H1 (cell line): ENCODE results near the gene BRD1. TPM values are rescaled to one million over a fixed set of nuclear protein-coding genes. Genes with fewer than 3 reads are reported as not detected.

Source experiments
- CTCF ChIA-PET: fragments of 300-600 bp; sonication (Branson Sonifier 250); formaldehyde crosslinking; loops from one replicate; lab custom pipeline; 2021; ENCODE audit not compliant: partially characterized antibody; lab: Charles Lee
- POLR2A ChIA-PET: fragments of 300-600 bp; sonication (Branson Sonifier 250); formaldehyde crosslinking; loops from one replicate; lab custom pipeline; 2021; ENCODE audit warnings: inconsistent platforms; ENCODE audit not compliant: partially characterized antibody; lab: Charles Lee
- DNase-seq, 2 experiments: peaks; one replicate each; pipeline versions ENCODE4 v3.0.0 to v3.0.0-alpha.2; 2010 to 2022; ENCODE audit warnings: low spot score in 2 of 2, low read depth in 1 of 2, mixed read lengths in 1 of 2
- FAIRE-seq: peaks from 2 replicates; lab custom pipeline; 2011; peaks lifted over from hg19 to GRCh38; lab: Jason Lieb, UNC
- H2AFZ ChIP-seq: 2 replicates; pipeline ENCODE4 v1.8.1; 2012; ENCODE audit warnings: low read length, inconsistent platforms
- H2AK5ac ChIP-seq: 2 replicates; pipeline ENCODE4 v1.6.1; 2013; ENCODE audit warnings: low read depth, low read length
- H2BK120ac ChIP-seq: replicated peaks from 2 replicates; pipeline ENCODE3; 2013; ENCODE audit warnings: low read depth, low read length, inconsistent platforms
- H2BK12ac ChIP-seq: 2 replicates; pipeline ENCODE4 v1.6.1; 2013; ENCODE audit warnings: low read depth, low read length
- H2BK15ac ChIP-seq: 2 replicates; pipeline ENCODE4 v1.6.1; 2013; ENCODE audit warnings: low read length
- H2BK20ac ChIP-seq: 2 replicates; pipeline ENCODE4 v1.6.1; 2013; ENCODE audit warnings: low read length
- H2BK5ac ChIP-seq: 2 replicates; pipeline ENCODE4 v1.6.1; 2013; ENCODE audit warnings: low read depth, low read length
- H3K14ac ChIP-seq: 2 replicates; pipeline ENCODE4 v1.6.1; 2013; ENCODE audit warnings: inconsistent platforms; ENCODE audit not compliant: insufficient read length
- H3K18ac ChIP-seq: 2 replicates; pipeline ENCODE4 v1.6.1; 2013; ENCODE audit warnings: low read length; ENCODE audit errors: extremely low read depth
- H3K23ac ChIP-seq: 2 replicates; pipeline ENCODE4 v1.6.1; 2013; ENCODE audit warnings: inconsistent platforms; ENCODE audit not compliant: insufficient read length
- H3K23me2 ChIP-seq: 2 replicates; pipeline ENCODE4 v1.6.1; 2013; ENCODE audit warnings: low read depth, low read length
- H3K27ac ChIP-seq: 2 replicates; pipeline ENCODE4 v1.6.1; 2011; ENCODE audit warnings: low read depth, low read length, inconsistent platforms
- H3K27me3 ChIP-seq, 4 experiments: replicated peaks in 1 of 4; 1 replicate in 1 of 4; 2 replicates in 3 of 4; pipeline versions ENCODE4 v1.6.1 to v1.8.1; 2011 to 2013; ENCODE audit warnings: low read length in 3 of 4, mild to moderate bottlenecking in 3 of 4, inconsistent platforms in 2 of 4, mixed read lengths in 2 of 4, moderate library complexity in 1 of 4; ENCODE audit not compliant: control insufficient read depth in 3 of 4, insufficient read depth in 3 of 4; ENCODE audit errors: extremely low read depth in 1 of 4
- H3K36me3 ChIP-seq, 4 experiments: 2 replicates each; pipeline versions ENCODE4 v1.6.1 to v1.8.1; 2011 to 2013; ENCODE audit warnings: mild to moderate bottlenecking in 4 of 4, low read length in 3 of 4, moderate library complexity in 2 of 4, control low read depth in 1 of 4, inconsistent platforms in 1 of 4; ENCODE audit not compliant: insufficient read depth in 4 of 4, control insufficient read depth in 2 of 4
- H3K4ac ChIP-seq: replicated peaks from 2 replicates; pipeline ENCODE3; 2013; ENCODE audit warnings: low read length, low read depth, mixed read lengths, inconsistent platforms; ENCODE audit not compliant: insufficient read length
- H3K4me1 ChIP-seq, 4 experiments: replicated peaks in 1 of 4; 1 replicate in 1 of 4; 2 replicates in 3 of 4; pipeline versions ENCODE4 v1.6.1 to v1.8.1; 2011 to 2013; ENCODE audit warnings: low read length in 3 of 4, inconsistent platforms in 2 of 4, mixed read lengths in 1 of 4; ENCODE audit not compliant: insufficient read depth in 4 of 4, control insufficient read depth in 3 of 4
- H3K4me2 ChIP-seq, 2 experiments: 2 replicates each; pipeline versions ENCODE4 v1.6.1 to v1.8.1; 2011 to 2013; ENCODE audit warnings: low read depth in 2 of 2, low read length in 2 of 2, control low read depth in 1 of 2, inconsistent platforms in 1 of 2, mild to moderate bottlenecking in 1 of 2; ENCODE audit not compliant: insufficient read depth in 1 of 2
- H3K4me3 ChIP-seq, 4 experiments: fragments of 200-600, 300-600 bp in 1 of 4; sonication (generic), shearing (Covaris generic), sonication (Bioruptor Twin) in 1 of 4; 2 replicates each; pipeline versions ENCODE4 v1.5.1 to v1.8.1; 2011 to 2016; ENCODE audit warnings: low read length in 4 of 4, low read depth in 3 of 4, control low read depth in 2 of 4, inconsistent platforms in 2 of 4, mild to moderate bottlenecking in 2 of 4, mixed read lengths in 1 of 4, moderate library complexity in 1 of 4; ENCODE audit not compliant: insufficient read depth in 2 of 4; ENCODE audit errors: extremely low read depth in 1 of 4
- H3K56ac ChIP-seq: replicated peaks from 2 replicates; pipeline ENCODE3; 2013; ENCODE audit warnings: low read depth, mild to moderate bottlenecking, mixed read lengths, low read length, inconsistent platforms; ENCODE audit not compliant: insufficient read length
- H3K79me1 ChIP-seq: 2 replicates; pipeline ENCODE4 v1.6.1; 2013; ENCODE audit warnings: low read depth, low read length, control low read depth
- H3K79me2 ChIP-seq, 2 experiments: 2 replicates each; pipeline versions ENCODE4 v1.6.1 to v1.8.1; 2012 to 2013; ENCODE audit warnings: low read length in 2 of 2, mild to moderate bottlenecking in 2 of 2, inconsistent platforms in 1 of 2; ENCODE audit not compliant: insufficient read depth in 2 of 2, control insufficient read depth in 1 of 2
- H3K9ac ChIP-seq, 4 experiments: replicated peaks in 1 of 4; 1 replicate in 1 of 4; 2 replicates in 3 of 4; pipeline versions ENCODE4 v1.6.1 to v1.8.1; 2011 to 2013; ENCODE audit warnings: low read depth in 3 of 4, low read length in 3 of 4, control low read depth in 2 of 4, mild to moderate bottlenecking in 2 of 4, moderate library complexity in 2 of 4, inconsistent platforms in 1 of 4; ENCODE audit errors: extremely low read depth in 1 of 4
- H3K9me3 ChIP-seq, 2 experiments: 2 replicates each; pipeline versions ENCODE4 v1.6.1 to v1.8.1; 2012 to 2013; ENCODE audit warnings: mild to moderate bottlenecking in 2 of 2, moderate library complexity in 2 of 2, control low read depth in 1 of 2, inconsistent platforms in 1 of 2, low read depth in 1 of 2, low read length in 1 of 2, mixed read lengths in 1 of 2; ENCODE audit not compliant: insufficient read depth in 2 of 2
- H4K20me1 ChIP-seq, 2 experiments: replicated peaks in 1 of 2; 2 replicates each; pipeline versions ENCODE3 to v1.8.1; 2011 to 2013; ENCODE audit warnings: inconsistent platforms in 2 of 2, low read length in 2 of 2, mild to moderate bottlenecking in 1 of 2; ENCODE audit not compliant: insufficient read depth in 2 of 2, control insufficient read depth in 1 of 2
- H4K5ac ChIP-seq: 2 replicates; pipeline ENCODE4 v1.6.1; 2013; ENCODE audit warnings: low read length, low read depth, mixed read lengths, inconsistent platforms; ENCODE audit not compliant: insufficient read length
- H4K8ac ChIP-seq: 2 replicates; pipeline ENCODE4 v1.8.0; 2013; ENCODE audit warnings: mild to moderate bottlenecking, moderate library complexity, low read length, inconsistent platforms; ENCODE audit not compliant: insufficient read depth; ENCODE audit errors: extremely low read depth
- H4K91ac ChIP-seq: replicated peaks from 2 replicates; pipeline ENCODE3; 2013; ENCODE audit warnings: low read length, mixed read lengths, inconsistent platforms; ENCODE audit not compliant: insufficient read length
- EGR1 ChIP-seq: IDR thresholded peaks from 2 replicates; pipeline ENCODE4 v1.6.1; 2011; ENCODE audit warnings: low read depth, low read length, borderline replicate concordance
- GTF2F1 ChIP-seq: IDR thresholded peaks from 2 replicates; pipeline ENCODE4 v1.6.1; 2012; ENCODE audit warnings: low read depth, low read length, improper control_type of control experiment, borderline replicate concordance
- KDM1A ChIP-seq: fragments of 200-600, 300-600 bp; sonication (generic); IDR thresholded peaks from 2 replicates; pipeline ENCODE4 v1.7.1; 2016; ENCODE audit warnings: mild to moderate bottlenecking, low read length, borderline replicate concordance
- NRF1 ChIP-seq: IDR thresholded peaks from 2 replicates; pipeline ENCODE4 v1.6.1; 2011; ENCODE audit warnings: mild to moderate bottlenecking, low read depth, low read length, improper control_type of control experiment
- SRF ChIP-seq: IDR thresholded peaks from 2 replicates; pipeline ENCODE4 v1.6.1; 2011; ENCODE audit warnings: mild to moderate bottlenecking, low read depth, low read length, moderate library complexity
- TAF7 ChIP-seq: optimal IDR thresholded peaks from 2 replicates; pipeline ENCODE3; 2011; ENCODE audit warnings: low read depth, mild to moderate bottlenecking, inconsistent platforms, low read length, moderate library complexity, borderline replicate concordance
- TBP ChIP-seq: IDR thresholded peaks from 2 replicates; pipeline ENCODE4 v1.6.1; 2011; ENCODE audit warnings: low read depth, low read length, improper control_type of control experiment
- TEAD4 ChIP-seq: IDR thresholded peaks from 2 replicates; pipeline ENCODE4 v1.6.1; 2012; ENCODE audit warnings: low read depth, low read length, inconsistent platforms, mixed read lengths
- YY1 ChIP-seq: IDR thresholded peaks from 2 replicates; pipeline ENCODE4 v1.6.1; 2011; ENCODE audit warnings: low read depth, mild to moderate bottlenecking, low read length
- WGBS, 2 experiments: shearing (Covaris generic) in 1 of 2; methylation state at CpG; one replicate each; pipeline versions ENCODE4 v1.1.6 to v1.1.7; 2013 to 2015; ENCODE audit warnings: low lambda C conversion rate in 2 of 2, mixed read lengths in 2 of 2, inconsistent platforms in 1 of 2, low coverage in 1 of 2, missing lambda C conversion rate in 1 of 2; ENCODE audit not compliant: insufficient replicate concordance in 2 of 2, insufficient coverage in 1 of 2, insufficient read length in 1 of 2; ENCODE audit errors: extremely low coverage in 1 of 2, missing lambda C conversion rate in 1 of 2; 5-methylcytosine and 5-hydroxymethylcytosine counted together
- polyA plus RNA-seq, 7 experiments: library from polyadenylated mRNA; depleted of rRNA in 3 of 7; stranded (reverse) in 5 of 7; unstranded in 2 of 7; fragments of >200 nt in 5 of 7; fragments of 200-250 nt in 2 of 7; gene quantifications; 1 replicate in 5 of 7; 2 replicates in 1 of 7; 4 replicates in 1 of 7; pipeline versions ENCODE4 v1.2.1 to v1.2.3, GENCODE V29; 2011 to 2013; ENCODE audit warnings: missing spikeins in 2 of 7, mixed read lengths in 2 of 7
- total RNA-seq: library from RNA; stranded (reverse); fragmentation: NEBNext Ultra II Directional; extraction: Animal tissue kit (Norgen Biotek cat#: 25700); gene quantifications from 2 replicates; pipeline ENCODE4 v1.2.1, GENCODE V29; 2021

BRD1 gene
- total and polyA plus RNA-seq, 2 of the 8 experiments (the other 6 are each of a cell fraction or from before 2014, with no cell fraction given) = 6.8 to 34.0 TPM

DNA sequence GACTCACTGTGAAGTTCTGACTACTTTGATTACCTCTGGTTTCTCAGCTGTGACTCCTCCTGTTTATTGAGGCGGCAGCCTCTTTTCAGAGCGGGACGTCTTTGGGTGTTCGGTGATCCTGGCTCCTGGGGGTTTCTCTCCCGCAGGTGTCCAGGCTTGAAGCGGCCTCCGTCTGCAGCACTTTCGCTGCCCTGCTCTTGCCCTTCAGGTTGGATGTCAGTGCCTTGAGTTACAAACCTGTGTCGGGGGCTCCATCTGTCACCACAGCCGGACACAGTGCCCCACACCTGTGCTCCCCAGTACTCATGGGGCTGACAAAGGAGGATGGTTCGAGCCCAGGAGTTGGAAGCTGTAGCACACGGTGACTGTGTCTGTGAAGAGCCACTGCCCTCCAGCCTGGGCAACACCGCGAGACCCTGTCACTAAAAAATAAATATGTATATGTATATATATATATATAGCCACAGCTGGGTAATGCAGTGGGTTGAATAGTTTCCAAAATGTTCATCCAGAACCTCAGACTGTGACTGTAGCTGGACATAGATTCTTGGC is 104.1 kb downstream of the BRD1 start:
- DNase-seq (no peak), FAIRE-seq (no peak)
- Histone ChIP-seq H2AK5ac (no peak overlapping the region), H2BK20ac (no peak overlapping the region), H3K27me3 (peaks cover 3 to 20% (median 14%) of the 10 kb centered on the region in 4 experiments; a peak in 5 of 7 replicates), H3K18ac (no peak overlapping the region), H3K4me1 (no peaks in the 10 kb centered on the region; a peak in 1 of 7 replicates), H4K5ac (no peak overlapping the region), H3K79me1 (no peaks in the 10 kb centered on the region), H3K23ac (no peak overlapping the region), H2BK120ac (no peak overlapping the region), H2BK12ac (no peak overlapping the region), H4K91ac (no peak overlapping the region), H3K56ac (no peak overlapping the region), H3K23me2 (no peaks in the 10 kb centered on the region), H3K14ac (no peak overlapping the region), H3K27ac (no peak overlapping the region), H3K4me2 (no peak overlapping the region), H3K36me3 (no peaks in the 10 kb centered on the region), H3K9me3 (no peaks in the 10 kb centered on the region), H3K4ac (no peak overlapping the region), H2AFZ (no peak overlapping the region), H4K8ac (no peak overlapping the region)
- POLR2A ChIA-PET = interaction anchor here (1.1 kb wide), 1 partner anchor 10 kb away, joined by 3 read pairs; no protein-coding TSS in a partner anchor
- CTCF ChIA-PET = interaction anchor here (0.8 to 1.6 kb wide), 8 partner anchors 11 to 677 kb away, joined by 3 to 5 read pairs (median 3); no protein-coding TSS in a partner anchor
- TF ChIP-seq KDM1A (no peak), SRF (no peak), GTF2F1 (no peak), TBP (no peak), NRF1 (no peak), EGR1 (no peak), YY1 (no peak), TAF7 (no peak), TEAD4 (no peak)
- TF ChIP-seq, all 59 proteins: peak for 0
- H4K20me1 ChIP-seq = no peaks in the 10 kb centered on the region
- H2BK5ac ChIP-seq = no peak overlapping the region
- no peak overlapping the region for H2BK15ac ChIP-seq
- no peaks in the 10 kb centered on the region for H3K79me2 ChIP-seq
- H3K4me3 ChIP-seq = no peak overlapping the region
- no peak overlapping the region for H3K9ac ChIP-seq
- 92% methylated on average over 14 of the region's 14 CpGs; no CpG with 5 or more reads in 1 of the 2 experiments for WGBS, 2 experiments
